Activated T-helper 17 cell treated with anti-CD3 and anti-CD28 coated beads, Interleukin-2, amount 50 U/mL, for 72 hours (primary cell): Measurements from ENCODE around the gene ZNF273. TPM values are rescaled to one million over a fixed set of nuclear protein-coding genes. Genes with fewer than 3 reads are reported as not detected.
A peak's percentile ranks its signal among the peaks of the same experiment; 100 is the strongest.
"Not testable (repeated sequence)": the region's sequence is repeated elsewhere in the genome, so short reads cannot be mapped to it uniquely, and the experiment has no call there.

Experiments used
- ATAC-seq: fragments of 150-1000 bp; cut with Tn5 transposase; replicated peaks from 2 replicates; pipeline ENCODE4 v1.10.0; 2021; ENCODE audit warnings: mild to moderate bottlenecking, moderate library complexity
- H3K27ac Mint-ChIP-seq: one replicate; pipeline ENCODE4 v1.8.0; 2022; ENCODE audit warnings: mixed read lengths
- H3K27me3 Mint-ChIP-seq: one replicate; pipeline ENCODE4 v1.8.0; 2022; ENCODE audit warnings: mixed read lengths
- H3K36me3 Mint-ChIP-seq: one replicate; pipeline ENCODE4 v1.8.0; 2022; ENCODE audit warnings: low read depth, mild to moderate bottlenecking, mixed read lengths
- H3K4me1 Mint-ChIP-seq: one replicate; pipeline ENCODE4 v1.8.0; 2022; ENCODE audit warnings: mixed read lengths
- H3K4me3 Mint-ChIP-seq: one replicate; pipeline ENCODE4 v1.8.0; 2022; ENCODE audit warnings: mild to moderate bottlenecking, mixed read lengths
- H3K9me3 Mint-ChIP-seq: one replicate; pipeline ENCODE4 v1.8.0; 2022; ENCODE audit warnings: mixed read lengths
- total RNA-seq, 2 donors: library from RNA; stranded (reverse); gene quantifications; one replicate each; pipeline ENCODE4 v1.2.3, GENCODE V29; 2022

ZNF273 gene
- 10 to 100 TPM in 1 of 2 donors, 1 to 10 TPM in 1; 9.1 to 13.6 TPM for total RNA-seq

DNA sequence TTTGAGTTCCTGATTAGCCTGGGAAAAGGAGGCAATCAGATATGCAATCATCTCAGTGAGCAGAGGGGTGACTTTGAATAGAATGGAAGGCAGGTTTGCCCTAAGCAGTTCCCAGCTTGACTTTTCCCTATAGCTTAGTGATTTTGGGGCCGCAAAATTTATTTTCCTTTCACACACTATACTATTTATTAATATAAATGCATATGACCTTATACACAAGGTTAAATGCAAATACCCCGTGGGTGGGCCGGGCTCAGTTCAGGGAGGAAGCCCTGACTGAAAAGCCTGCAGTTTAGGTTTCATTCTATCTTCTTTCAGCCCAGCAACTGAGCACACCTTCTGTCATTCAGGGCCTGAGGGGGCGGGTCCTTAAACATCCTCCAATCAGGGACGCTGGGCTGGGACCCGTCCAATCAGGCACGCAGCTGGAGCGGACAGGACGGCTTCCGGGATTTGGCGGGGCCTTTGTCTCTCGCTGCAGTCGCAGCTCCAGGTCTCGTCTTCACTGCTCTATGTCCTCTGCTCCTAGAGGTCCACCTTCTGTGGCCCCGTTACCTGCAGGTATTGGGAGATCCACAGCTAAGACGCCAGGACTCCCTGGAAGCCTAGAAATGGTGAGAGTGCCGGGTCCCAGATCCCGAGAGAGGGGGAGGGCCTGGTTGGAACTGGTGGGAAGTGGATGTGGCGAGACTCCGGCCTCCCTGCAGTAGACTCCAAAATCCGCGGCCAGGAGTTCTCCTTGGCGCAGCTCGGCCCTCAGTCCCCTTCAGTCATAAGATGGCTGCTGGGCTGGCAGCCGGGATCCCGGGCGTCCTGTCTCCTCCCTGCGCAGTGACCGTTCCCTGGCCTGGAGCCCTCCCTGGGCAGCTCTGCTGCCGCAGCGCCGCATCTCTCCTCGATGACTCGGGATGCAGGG is at the start of gene ZNF273:
TSS of gene ZNF273 (plus strand) at position 468 of the 916 bp plus-strand sequence. CDS start at position 513, 45 bp downstream.
- H3K36me3 Mint-ChIP-seq, result peaks cover 7% of the 10 kb centered on the region
- H3K27ac Mint-ChIP-seq, result peak within 1 kb of the TSS; percentile 89
- ATAC-seq, result peak; percentile 100
- H3K27me3 Mint-ChIP-seq, result no peaks in the 10 kb centered on the region
- no peaks in the 10 kb centered on the region for H3K9me3 Mint-ChIP-seq
- peak within 1 kb of the TSS; percentile 90 for H3K4me3 Mint-ChIP-seq
- peaks cover 9% of the 10 kb centered on the region for H3K4me1 Mint-ChIP-seq

DNA sequence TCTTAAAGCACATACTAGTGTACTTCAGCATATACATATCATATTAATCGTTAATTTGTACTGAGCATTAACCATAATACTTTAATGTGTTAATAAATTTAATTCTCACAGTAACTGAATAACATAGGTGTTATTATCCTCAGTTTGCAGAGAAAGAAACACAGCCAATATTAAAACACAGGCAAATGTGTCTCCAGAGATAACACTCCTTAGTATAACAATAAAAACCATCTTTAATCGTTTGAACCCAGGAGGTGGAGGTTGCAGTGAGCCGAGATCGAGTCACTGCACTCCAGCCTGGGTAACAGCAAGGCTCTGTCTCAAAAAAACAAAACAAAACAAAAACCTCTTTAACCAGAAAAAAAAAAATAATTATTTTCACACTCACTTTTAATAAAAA is 49.4 kb upstream of the ZNF273 start:
- no peaks in the 10 kb centered on the region for H3K27me3 Mint-ChIP-seq
- no peak overlapping the region for H3K27ac Mint-ChIP-seq
- no peaks in the 10 kb centered on the region for H3K9me3 Mint-ChIP-seq
- ATAC-seq, result no peak
- H3K36me3 Mint-ChIP-seq, result no peaks in the 10 kb centered on the region
- no peaks in the 10 kb centered on the region for H3K4me1 Mint-ChIP-seq
- H3K4me3 Mint-ChIP-seq, result no peak overlapping the region

DNA sequence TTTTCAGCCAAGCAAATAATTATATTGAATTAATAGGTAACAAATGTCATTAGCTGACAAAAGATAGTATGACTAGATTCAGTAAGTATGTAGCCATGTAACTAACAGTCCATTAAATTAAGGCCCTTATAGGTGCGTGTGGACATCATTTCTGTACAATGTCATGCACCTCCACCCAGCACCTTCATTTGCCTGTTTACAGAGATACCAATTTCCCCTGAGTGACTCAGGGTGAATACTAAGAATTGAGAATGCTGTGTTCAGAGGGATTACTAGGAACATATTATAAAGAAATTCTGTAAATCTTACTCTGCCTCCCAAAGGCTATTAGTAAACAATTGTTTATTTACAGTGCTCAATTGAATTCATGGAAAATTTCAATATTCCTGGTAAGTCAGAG is 48.1 kb upstream of the ZNF273 start:
- no peak for ATAC-seq
- H3K4me1 Mint-ChIP-seq, result no peaks in the 10 kb centered on the region
- no peaks in the 10 kb centered on the region for H3K27me3 Mint-ChIP-seq
- no peak overlapping the region for H3K4me3 Mint-ChIP-seq
- no peaks in the 10 kb centered on the region for H3K36me3 Mint-ChIP-seq
- H3K27ac Mint-ChIP-seq, result no peak overlapping the region
- no peaks in the 10 kb centered on the region for H3K9me3 Mint-ChIP-seq

DNA sequence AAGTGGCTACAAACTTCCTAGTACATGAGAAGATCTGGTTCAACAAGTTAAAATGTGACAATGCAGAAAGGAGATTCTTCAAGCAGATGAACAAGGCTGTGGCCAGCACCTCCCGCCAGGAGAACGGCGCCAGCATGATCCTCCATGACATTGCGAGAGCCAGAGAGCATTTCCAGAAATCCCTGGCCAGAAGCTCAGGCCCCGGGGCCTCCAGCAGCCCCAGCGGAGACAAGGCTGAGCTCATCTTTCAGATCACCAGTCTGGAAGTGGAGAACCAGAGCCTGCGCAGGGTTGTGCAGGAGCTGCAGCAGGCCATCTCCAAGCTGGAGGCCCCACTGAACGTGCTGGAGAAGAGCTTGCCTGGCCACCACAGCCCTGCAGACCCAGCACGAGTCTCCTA is 40.1 kb upstream of the ZNF273 start:
- no peaks in the 10 kb centered on the region for H3K4me1 Mint-ChIP-seq
- ATAC-seq, result no peak
- no peaks in the 10 kb centered on the region for H3K36me3 Mint-ChIP-seq
- no peak overlapping the region for H3K4me3 Mint-ChIP-seq
- no peaks in the 10 kb centered on the region for H3K9me3 Mint-ChIP-seq
- no peaks in the 10 kb centered on the region for H3K27me3 Mint-ChIP-seq
- H3K27ac Mint-ChIP-seq, result no peak overlapping the region

DNA sequence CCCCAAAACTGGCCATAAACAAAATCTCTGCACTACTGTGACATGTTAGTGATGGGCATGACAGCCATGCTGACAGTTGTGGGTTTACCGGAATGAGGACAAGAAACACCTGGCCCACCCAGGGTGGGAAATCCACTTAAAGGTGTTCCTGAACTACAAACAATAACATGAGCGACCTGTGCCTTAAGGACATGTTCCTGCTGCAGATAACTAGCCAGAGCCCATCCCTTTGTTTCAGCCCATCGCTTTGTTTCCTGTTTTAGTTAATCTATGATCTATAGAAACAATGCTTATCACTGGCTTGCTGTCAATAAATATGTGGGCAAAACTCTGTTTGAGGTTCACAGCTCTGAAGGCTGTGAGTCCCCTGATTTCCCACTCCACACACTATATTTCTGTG is 39.5 kb upstream of the ZNF273 start:
- not testable (repeated sequence) for H3K9me3 Mint-ChIP-seq, ATAC-seq, H3K27ac Mint-ChIP-seq, H3K4me1 Mint-ChIP-seq, H3K36me3 Mint-ChIP-seq, H3K4me3 Mint-ChIP-seq, H3K27me3 Mint-ChIP-seq

DNA sequence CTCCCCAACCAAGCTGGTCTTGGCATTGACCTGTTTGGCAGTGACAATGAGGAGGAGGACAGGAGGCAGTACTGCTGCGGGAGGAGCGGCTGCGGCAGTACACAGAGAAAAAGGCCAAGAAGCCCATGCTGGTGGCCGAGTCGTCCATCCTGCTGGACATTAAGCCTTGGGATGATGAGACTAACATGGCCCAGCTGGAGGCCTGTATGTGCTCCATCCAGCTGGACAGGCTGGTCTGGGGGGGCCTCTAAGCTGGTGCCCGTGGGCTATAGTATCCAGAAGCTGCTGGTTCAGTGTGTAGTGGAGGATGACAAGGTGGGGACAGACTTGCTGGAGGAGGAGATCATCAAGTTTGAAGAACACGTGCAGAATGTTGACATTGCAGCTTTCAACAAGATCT is 39.1 kb upstream of the ZNF273 start:
- no peak for ATAC-seq
- Mint-ChIP-seq H3K9me3 (no peaks in the 10 kb centered on the region), H3K36me3 (no peaks in the 10 kb centered on the region), H3K4me1 (no peaks in the 10 kb centered on the region), H3K27me3 (no peaks in the 10 kb centered on the region), H3K27ac (no peak overlapping the region), H3K4me3 (no peak overlapping the region)

DNA sequence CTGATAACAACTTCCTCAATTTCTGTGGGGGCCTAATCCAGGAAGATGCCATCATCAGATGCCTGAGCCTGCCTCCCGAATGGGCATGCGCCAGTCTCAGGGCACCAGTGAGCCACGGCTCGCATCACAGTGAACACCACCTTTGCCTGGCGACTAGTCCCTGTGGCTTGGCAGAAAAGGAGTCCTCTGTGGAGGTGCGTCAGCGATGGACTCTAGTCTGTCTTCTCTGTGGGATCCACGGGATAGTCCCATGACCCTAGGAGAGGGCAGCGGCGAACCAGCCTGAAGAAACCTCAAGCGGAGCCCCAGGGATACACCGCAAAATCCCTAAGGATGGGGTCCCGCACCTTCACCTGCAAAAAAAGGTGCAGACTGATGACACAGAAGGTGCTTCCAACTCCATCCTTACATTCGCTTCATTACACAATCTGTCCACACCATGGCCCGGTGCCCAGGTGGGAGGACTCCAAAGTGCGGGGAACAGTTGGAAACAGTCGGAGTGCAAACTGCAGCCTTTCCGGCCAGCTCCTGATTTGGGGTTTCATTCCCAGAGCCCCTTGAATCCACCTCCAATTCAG is 35.1 kb upstream of the ZNF273 start:
- Mint-ChIP-seq H3K27me3 (peaks cover 4% of the 10 kb centered on the region), H3K9me3 (no peaks in the 10 kb centered on the region), H3K27ac (no peak overlapping the region), H3K4me3 (no peak overlapping the region), H3K4me1 (no peaks in the 10 kb centered on the region), H3K36me3 (no peaks in the 10 kb centered on the region)
- ATAC-seq, result no peak

DNA sequence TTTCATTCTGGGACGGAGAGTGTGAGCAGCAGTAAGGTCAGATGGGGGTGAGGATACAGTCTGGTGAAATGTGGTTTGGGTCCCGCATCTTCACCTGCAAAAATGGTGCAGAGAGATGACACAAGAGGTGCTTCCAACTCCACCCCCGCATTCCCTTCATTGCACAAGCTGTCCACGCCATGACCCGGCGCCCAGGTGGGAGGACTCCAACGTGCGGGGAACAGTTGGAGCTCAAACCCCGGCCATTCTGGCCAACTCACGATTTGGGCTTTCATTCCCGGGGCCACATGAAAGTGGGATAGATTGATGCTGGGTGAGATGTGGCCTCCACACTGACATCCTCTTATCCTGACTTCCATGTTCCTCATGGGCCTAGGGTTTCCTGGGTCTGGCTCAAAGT is 34.6 kb upstream of the ZNF273 start:
- H3K27me3 Mint-ChIP-seq, result peaks cover 4% of the 10 kb centered on the region
- no peak overlapping the region for H3K4me3 Mint-ChIP-seq
- no peak overlapping the region for H3K27ac Mint-ChIP-seq
- ATAC-seq, result no peak
- H3K36me3 Mint-ChIP-seq, result no peaks in the 10 kb centered on the region
- H3K9me3 Mint-ChIP-seq, result no peaks in the 10 kb centered on the region
- H3K4me1 Mint-ChIP-seq, result no peaks in the 10 kb centered on the region

DNA sequence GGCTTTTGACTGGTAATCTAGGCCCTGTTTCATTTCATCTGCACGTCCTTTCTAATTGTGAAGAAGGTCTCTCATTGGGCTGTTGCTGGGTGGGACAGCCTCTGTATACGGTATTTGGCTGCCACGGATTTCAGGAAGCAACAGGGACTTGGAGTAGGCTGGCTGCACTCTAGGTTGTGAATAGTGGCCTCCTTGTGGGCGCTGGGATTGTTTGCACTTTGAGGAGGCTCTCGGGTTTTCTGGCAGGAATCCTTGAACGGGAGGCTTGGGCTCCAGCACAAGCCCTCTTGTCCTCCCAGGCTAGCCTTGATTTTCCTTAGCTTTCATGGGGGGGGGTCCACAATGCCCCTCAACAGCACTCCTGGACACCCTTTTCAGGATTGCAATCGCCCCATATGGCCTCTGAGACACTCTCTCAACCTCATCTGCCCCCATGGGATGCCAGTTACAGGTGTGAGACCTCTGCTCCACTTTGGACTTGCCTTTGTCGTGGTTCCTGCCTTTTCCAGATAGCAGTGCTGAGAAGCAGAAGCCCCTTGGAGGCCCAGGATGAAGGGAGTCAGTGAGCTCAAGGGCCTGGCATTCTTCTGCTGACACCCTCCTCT is 33.9 kb upstream of the ZNF273 start:
- no peak overlapping the region for H3K27ac Mint-ChIP-seq
- H3K4me3 Mint-ChIP-seq, result no peak overlapping the region
- H3K4me1 Mint-ChIP-seq, result no peaks in the 10 kb centered on the region
- no peaks in the 10 kb centered on the region for H3K9me3 Mint-ChIP-seq
- peaks cover 4% of the 10 kb centered on the region for H3K27me3 Mint-ChIP-seq
- H3K36me3 Mint-ChIP-seq, result no peaks in the 10 kb centered on the region
- ATAC-seq, result no peak

DNA sequence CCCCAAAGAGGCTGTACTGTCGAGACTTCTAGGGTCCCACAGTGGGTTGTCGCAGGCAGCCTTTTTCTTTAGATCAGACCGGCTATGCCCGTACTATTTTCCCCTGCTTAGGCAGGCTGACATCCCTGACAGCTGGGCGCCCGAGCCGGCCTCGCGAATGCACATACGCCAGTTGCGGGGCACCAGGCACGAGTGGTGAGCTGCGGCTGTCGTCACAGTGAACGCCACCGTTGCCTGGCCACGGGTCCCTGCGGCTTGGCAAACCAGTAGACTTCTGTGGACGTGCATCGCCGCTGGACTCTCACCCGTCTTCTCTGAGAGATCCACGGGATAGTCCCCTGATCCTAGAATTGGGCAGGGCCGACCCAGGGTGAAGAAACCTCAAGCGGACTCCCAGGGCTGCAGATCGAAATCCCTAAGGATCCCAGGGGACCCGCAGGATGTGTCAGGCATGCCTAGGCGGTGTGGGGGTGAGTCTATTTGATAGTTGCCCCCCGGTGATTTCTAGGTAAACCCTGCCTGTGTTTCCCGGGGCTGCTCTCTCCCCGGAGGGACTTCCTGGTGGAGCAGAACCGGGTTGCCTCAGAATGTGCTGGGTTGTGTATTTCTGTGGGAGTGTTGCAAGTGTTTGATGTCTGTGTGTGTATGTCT is 33.0 kb upstream of the ZNF273 start:
- no peak overlapping the region for H3K27ac Mint-ChIP-seq
- no peaks in the 10 kb centered on the region for H3K4me1 Mint-ChIP-seq
- H3K27me3 Mint-ChIP-seq, result peaks cover 4% of the 10 kb centered on the region
- no peak overlapping the region for H3K4me3 Mint-ChIP-seq
- no peak for ATAC-seq
- H3K9me3 Mint-ChIP-seq, result no peaks in the 10 kb centered on the region
- no peaks in the 10 kb centered on the region for H3K36me3 Mint-ChIP-seq

DNA sequence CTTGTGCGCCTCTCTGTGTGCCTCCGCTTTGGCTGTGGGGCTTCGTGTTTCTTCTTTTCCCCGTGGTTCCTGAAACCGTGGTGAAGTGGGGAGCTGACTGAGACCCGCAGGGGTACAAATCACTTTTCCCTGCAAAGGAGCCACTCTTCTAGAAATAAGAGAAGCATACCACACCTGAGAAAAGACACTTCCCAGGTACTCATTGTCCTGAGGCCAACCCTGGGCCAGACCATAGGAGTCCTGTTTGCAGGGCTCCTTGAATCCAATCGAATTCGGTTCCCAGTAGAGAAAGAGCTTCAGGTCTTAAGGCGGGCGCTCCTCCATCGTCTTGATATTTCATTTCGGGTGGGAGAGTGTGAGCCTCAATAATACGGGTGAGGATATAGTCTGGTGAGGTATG is 32.4 kb upstream of the ZNF273 start:
- H3K4me3 Mint-ChIP-seq, result no peak overlapping the region
- H3K9me3 Mint-ChIP-seq, result no peaks in the 10 kb centered on the region
- no peaks in the 10 kb centered on the region for H3K36me3 Mint-ChIP-seq
- no peaks in the 10 kb centered on the region for H3K4me1 Mint-ChIP-seq
- H3K27ac Mint-ChIP-seq, result no peak overlapping the region
- no peak for ATAC-seq
- peaks cover 4% of the 10 kb centered on the region for H3K27me3 Mint-ChIP-seq

DNA sequence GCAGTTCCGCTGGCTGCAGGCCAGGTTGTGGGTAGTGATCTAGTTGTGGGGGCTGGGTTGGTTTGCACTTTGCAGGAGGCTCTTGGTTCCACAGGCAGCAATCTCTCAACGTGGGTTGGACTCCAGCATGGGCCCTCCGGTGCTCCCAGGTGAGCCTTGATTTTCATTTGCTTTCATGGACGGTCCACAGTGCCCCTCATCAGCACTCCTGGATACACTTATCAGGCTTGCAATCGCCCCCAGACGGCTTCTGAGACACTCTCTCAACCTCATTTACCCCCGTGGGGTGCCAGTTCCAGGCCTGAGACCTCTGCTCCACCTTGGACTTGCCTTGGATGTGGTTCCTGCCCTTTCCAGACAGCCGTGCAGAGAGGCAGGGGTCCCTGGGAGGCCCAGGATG is 31.3 kb upstream of the ZNF273 start:
- H3K4me3 Mint-ChIP-seq, result no peak overlapping the region
- ATAC-seq, result no peak
- no peaks in the 10 kb centered on the region for H3K4me1 Mint-ChIP-seq

DNA sequence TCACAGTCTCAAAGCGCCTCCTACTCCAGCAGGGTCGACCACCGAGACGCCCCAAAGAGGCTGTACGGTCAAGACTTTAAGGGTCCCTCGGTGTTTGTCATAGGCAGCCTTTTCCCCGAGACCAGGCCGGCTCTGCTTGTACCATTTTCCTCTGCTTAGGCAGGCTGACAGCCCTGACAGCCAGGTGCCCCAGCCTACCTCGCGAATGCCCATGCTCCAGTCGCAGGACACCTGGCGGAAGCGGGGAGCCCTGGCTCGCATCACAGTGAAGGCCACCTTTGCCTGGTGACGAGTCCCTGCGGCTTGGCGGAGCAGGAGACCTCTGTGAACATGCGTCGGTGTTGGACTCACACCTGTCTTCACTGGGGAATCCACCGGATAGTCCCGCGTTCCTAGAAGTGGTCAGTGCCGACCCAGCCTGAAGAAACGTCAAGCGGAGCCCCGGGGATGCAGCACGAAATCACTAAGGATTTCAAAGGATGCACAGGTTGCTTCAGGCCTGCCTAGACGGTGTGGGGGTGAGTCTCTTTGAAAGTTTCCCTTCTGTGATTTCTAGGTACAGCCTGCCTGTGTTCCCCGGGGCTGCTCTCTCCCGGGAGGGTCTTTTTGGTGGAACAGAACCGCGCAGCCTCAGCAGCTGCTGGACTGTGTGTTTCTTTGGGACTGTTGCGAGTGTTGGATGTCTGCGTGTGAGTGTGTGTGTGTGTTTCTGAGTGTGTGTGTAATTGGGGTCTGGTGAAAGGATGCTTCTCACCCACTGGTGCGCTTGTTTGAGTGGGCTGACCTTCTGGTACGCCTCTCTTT is 30.5 kb upstream of the ZNF273 start:
- H3K4me3 Mint-ChIP-seq, result no peak overlapping the region
- no peaks in the 10 kb centered on the region for H3K36me3 Mint-ChIP-seq
- H3K27ac Mint-ChIP-seq, result no peak overlapping the region
- no peak for ATAC-seq
- no peaks in the 10 kb centered on the region for H3K9me3 Mint-ChIP-seq
- H3K27me3 Mint-ChIP-seq, result peaks cover 8% of the 10 kb centered on the region
- no peaks in the 10 kb centered on the region for H3K4me1 Mint-ChIP-seq

More for the DNA sequence above, 31.3 kb upstream of the ZNF273 start:
- Mint-ChIP-seq H3K27me3 (peaks cover 4% of the 10 kb centered on the region), H3K27ac (no peak overlapping the region), H3K36me3 (no peaks in the 10 kb centered on the region), H3K9me3 (no peaks in the 10 kb centered on the region)

DNA sequence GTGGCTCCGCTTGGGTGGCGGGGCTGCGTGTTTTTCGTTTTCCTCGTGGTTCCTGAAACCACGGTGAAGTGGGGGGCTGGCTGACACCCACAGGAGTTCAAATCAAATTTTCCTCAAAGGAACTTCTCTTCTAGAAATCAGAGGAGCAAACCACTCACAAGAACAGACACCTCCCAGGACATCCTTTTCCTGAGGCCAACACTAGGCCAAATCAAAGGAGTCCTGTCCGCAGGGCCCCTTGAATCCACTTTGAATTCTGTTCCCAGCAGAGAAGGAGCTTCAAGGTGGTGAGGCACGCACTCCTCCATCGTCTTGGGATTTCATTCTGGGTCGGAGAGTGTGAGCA is 29.9 kb upstream of the ZNF273 start:
- Mint-ChIP-seq H3K9me3 (no peaks in the 10 kb centered on the region), H3K4me1 (no peaks in the 10 kb centered on the region), H3K36me3 (no peaks in the 10 kb centered on the region), H3K4me3 (no peak overlapping the region), H3K27ac (no peak overlapping the region), H3K27me3 (peaks cover 8% of the 10 kb centered on the region)
- no peak for ATAC-seq
